22Rv1 (cell line): Measurements from ENCODE around the gene STAT1.

Experiments used
- ZFX ChIP-seq: fragments of 450-650 bp; IDR thresholded peaks from 2 replicates; pipeline ENCODE4 v1.6.1; 2017; ENCODE audit warnings: antibody characterized with exemption, borderline replicate concordance
- TF ChIP-seq, protein P1 (sequence below): fragments of 450-650 bp; IDR thresholded peaks from 2 replicates; pipeline ENCODE4 v1.5.1; 2017; ENCODE audit warnings: mild to moderate bottlenecking

- TF ChIP-seq, protein P1, sequence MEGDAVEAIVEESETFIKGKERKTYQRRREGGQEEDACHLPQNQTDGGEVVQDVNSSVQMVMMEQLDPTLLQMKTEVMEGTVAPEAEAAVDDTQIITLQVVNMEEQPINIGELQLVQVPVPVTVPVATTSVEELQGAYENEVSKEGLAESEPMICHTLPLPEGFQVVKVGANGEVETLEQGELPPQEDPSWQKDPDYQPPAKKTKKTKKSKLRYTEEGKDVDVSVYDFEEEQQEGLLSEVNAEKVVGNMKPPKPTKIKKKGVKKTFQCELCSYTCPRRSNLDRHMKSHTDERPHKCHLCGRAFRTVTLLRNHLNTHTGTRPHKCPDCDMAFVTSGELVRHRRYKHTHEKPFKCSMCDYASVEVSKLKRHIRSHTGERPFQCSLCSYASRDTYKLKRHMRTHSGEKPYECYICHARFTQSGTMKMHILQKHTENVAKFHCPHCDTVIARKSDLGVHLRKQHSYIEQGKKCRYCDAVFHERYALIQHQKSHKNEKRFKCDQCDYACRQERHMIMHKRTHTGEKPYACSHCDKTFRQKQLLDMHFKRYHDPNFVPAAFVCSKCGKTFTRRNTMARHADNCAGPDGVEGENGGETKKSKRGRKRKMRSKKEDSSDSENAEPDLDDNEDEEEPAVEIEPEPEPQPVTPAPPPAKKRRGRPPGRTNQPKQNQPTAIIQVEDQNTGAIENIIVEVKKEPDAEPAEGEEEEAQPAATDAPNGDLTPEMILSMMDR = no peak
- no peak for TF ChIP-seq ZFX
These were observed 908 bp downstream of the STAT1 start for GRCh38 chr2:191012845-191013681.
